ENCODE data around the gene STAB1.
"Not testable (repeated sequence)": the region's sequence is repeated elsewhere in the genome, so short reads cannot be mapped to it uniquely, and the experiment has no call there.

The STAB1 gene

DNA sequence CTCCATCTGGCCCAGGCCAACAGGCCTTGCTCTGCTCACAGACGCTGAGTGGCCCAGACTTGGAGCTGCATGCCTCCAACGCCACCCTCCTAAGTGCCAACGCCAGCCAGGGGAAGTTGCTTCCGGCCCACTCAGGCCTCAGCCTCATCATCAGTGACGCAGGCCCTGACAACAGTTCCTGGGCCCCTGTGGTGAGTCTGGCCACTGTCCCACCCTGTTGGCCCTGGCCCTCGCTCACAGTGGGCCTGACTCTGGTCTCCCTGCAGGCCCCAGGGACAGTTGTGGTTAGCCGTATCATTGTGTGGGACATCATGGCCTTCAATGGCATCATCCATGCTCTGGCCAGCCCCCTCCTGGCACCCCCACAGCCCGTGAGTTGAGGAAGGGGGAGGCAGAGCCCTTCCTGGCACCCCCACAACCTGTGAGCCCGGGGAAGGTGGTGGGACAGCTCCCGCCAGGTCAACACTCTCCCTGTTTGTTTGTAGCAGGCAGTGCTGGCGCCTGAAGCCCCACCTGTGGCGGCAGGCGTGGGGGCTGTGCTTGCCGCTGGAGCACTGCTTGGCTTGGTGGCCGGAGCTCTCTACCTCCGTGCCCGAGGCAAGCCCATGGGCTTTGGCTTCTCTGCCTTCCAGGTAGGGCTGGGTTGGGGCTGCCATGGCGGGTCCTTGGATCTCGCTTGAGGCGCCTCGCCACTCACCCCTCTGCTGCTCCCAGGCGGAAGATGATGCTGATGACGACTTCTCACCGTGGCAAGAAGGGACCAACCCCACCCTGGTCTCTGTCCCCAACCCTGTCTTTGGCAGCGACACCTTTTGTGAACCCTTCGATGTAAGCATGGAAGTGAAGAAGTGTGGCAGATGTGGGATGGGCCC, 28.5 kb downstream of the STAB1 start:
- TF ChIP-seq, protein P1, sequence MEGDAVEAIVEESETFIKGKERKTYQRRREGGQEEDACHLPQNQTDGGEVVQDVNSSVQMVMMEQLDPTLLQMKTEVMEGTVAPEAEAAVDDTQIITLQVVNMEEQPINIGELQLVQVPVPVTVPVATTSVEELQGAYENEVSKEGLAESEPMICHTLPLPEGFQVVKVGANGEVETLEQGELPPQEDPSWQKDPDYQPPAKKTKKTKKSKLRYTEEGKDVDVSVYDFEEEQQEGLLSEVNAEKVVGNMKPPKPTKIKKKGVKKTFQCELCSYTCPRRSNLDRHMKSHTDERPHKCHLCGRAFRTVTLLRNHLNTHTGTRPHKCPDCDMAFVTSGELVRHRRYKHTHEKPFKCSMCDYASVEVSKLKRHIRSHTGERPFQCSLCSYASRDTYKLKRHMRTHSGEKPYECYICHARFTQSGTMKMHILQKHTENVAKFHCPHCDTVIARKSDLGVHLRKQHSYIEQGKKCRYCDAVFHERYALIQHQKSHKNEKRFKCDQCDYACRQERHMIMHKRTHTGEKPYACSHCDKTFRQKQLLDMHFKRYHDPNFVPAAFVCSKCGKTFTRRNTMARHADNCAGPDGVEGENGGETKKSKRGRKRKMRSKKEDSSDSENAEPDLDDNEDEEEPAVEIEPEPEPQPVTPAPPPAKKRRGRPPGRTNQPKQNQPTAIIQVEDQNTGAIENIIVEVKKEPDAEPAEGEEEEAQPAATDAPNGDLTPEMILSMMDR (IDR thresholded peaks at IDR 0.05) = no peak
- Histone ChIP-seq H3K4me3 (no peak overlapping the region), H3K27ac (peak overlapping the region; percentile 94)
- no peak for DNase-seq (ENCODE audit: low spot score)

DNA sequence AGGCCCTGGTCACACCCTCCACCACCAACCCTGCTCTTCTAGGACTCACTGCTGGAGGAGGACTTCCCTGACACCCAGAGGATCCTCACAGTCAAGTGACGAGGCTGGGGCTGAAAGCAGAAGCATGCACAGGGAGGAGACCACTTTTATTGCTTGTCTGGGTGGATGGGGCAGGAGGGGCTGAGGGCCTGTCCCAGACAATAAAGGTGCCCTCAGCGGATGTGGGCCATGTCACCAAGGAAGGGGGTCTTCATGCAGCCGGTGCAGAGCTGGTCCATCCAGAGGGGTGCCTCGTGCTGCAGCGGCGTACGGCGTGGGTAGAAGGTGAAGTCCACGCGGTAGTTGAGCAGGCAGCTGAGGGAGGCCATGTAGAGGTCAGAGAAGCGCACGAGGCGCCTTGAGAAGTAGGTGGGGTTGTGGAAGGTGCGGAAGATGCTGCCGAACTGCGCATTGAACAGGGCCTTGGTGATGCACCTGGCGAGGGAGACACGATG, 29.2 kb downstream of the STAB1 start:
- H3K27ac ChIP-seq = peak overlapping the region; percentile 94
- TF ChIP-seq, protein P1 (IDR thresholded peaks at IDR 0.05) = no peak
- peak overlapping the region; percentile 44 for H3K4me3 ChIP-seq
- no peak for DNase-seq (ENCODE audit: low spot score)

DNA sequence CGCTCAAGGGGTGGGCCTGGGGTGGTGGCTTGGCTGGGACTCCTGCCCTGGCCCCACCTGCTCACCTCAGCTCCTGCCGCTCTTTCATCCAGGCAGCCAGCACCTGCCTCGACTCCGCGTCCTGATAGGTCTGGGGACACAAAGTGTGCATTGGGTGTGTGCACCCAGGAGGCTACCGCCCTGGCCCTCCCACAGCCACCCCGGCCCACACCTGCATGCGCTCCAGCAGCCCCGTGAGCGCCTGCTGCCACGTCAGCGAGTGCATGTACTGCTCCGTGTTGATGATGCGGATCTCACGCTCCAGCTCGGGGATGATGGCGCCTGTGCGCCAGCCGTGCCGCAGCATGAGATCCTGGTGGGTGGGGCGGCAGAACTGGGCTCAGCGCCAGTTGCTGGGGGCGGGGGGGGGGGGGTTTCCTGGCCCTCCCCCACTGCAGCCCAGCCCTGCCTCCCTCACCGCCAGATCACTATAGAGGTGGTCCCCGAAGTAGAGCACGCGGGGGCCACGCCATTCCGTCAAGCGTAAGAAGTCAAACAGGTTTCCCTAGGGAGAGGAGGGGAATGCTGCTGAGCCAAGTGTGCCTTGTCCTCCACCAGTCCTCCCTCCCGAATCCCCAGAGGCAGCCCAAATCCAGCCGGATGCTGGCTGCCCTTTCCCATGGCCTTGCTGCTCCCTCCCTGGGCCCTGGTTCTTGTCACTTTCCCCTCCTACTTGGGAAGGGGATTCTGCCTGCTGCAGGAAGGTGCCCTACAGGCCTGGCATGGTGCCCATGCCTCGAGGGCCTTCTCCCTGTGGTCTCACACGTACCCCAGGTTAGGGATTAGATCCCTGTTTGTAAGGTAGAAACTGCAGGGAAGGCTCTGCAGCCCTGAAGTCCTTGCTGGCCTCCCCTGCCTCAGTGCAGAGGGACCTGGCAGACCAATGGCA, 29.9 kb downstream of the STAB1 start:
- TF ChIP-seq, protein P1 (IDR thresholded peaks at IDR 0.05) = no peak
- H3K4me3 ChIP-seq = peak overlapping the region; percentile 44
- peak; percentile 90 for DNase-seq (ENCODE audit: low spot score)
- H3K27ac ChIP-seq = peak overlapping the region; percentile 94

GRCh38 chr3:52525680-52526561, 30.8 kb downstream of the STAB1 start:
- peak; percentile 67 for DNase-seq (ENCODE audit: low spot score)
- Histone ChIP-seq H3K27ac (peak overlapping the region; percentile 94), H3K4me3 (no peak overlapping the region)
- TF ChIP-seq, protein P1 (IDR thresholded peaks at IDR 0.05) = no peak

GRCh38 chr3:52526671-52527038, 31.5 kb downstream of the STAB1 start:
- H3K27ac ChIP-seq = peak overlapping the region; percentile 94
- not testable (repeated sequence) for DNase-seq (ENCODE audit: low spot score); H3K4me3 ChIP-seq

DNA sequence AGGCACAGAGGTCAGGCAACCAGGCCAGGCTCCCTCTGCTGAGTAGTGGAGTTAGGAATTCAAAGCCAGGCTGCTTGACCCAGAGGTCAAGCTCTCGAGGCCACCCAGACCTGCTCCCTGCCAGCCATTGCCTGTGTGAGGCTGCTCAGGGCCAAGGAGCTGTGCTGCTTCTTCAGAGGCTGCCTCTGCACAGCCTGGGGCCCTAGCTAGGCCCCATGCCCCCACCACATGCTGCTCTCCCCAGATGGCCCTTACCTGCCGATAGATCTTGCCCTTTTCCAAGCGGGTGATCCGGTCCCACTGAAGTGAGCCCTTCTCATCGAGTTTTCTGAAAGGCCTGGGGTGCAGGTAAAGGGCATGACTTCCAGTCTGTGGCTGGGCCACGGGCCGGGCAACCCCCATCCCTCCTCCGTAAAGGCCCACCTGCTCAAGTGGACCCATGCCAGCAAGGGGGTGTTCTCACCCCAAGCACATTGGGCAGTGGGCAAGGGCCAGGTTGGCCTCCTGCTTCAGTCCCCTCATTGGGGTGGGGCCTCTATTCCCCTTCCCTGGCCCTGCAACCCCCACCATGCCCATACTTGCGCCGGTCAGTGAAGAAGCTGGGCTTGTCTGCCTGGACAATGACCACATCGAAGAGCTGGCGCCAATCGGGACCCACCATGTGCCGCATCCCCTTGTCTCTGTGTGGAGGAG, 32.0 kb downstream of the STAB1 start:
- Histone ChIP-seq H3K4me3 (no peak overlapping the region), H3K27ac (peak overlapping the region; percentile 52 to 94)
- TF ChIP-seq, protein P1 (IDR thresholded peaks at IDR 0.05) = no peak
- peak; percentile 75 for DNase-seq (ENCODE audit: low spot score)

All from coronary artery (tissue), 2 donors.